GM12878 (cell line): ENCODE measurements around the gene CDC42EP1.
"Not testable (repeated sequence)": the region's sequence is repeated elsewhere in the genome, so short reads cannot be mapped to it uniquely, and the experiment has no call there.

ENCODE experiments used
- ASH2L ChIP-seq: fragments of 300-600, 200-600 bp; sonication (generic); IDR thresholded peaks from 2 replicates; pipeline ENCODE4 v1.6.1; 2017; ENCODE audit warnings: low read depth, mild to moderate bottlenecking, borderline replicate concordance
- CTCF ChIP-seq, 3 experiments: IDR thresholded peaks in 2 of 3; conservative IDR thresholded peaks in 1 of 3; 2 replicates each; pipeline ENCODE4 v1.5.1; 2011; ENCODE audit warnings: low read depth in 3 of 3, low read length in 3 of 3, mild to moderate bottlenecking in 3 of 3, control low read depth in 2 of 3, moderate library complexity in 2 of 3, inconsistent platforms in 1 of 3, mixed read lengths in 1 of 3; ENCODE audit not compliant: control insufficient read depth in 2 of 3, insufficient read depth in 1 of 3; ENCODE audit errors: extremely low read depth in 1 of 3
- E2F4 ChIP-seq: IDR thresholded peaks from 2 replicates; pipeline ENCODE4 v1.6.1; 2012; ENCODE audit warnings: low read depth, low read length, improper control_type of control experiment
- FOXK2 ChIP-seq: fragments of 450-650 bp; IDR thresholded peaks from 2 replicates; pipeline ENCODE4 v1.6.1; 2017; ENCODE audit warnings: mild to moderate bottlenecking, moderate library complexity
- HDAC6 ChIP-seq: fragments of 200-600 bp; sonication (generic); IDR thresholded peaks from one replicate; pipeline ENCODE4 v1.8.0; 2017; ENCODE audit warnings: antibody characterized with exemption; ENCODE audit not compliant: unreplicated experiment
- MXI1 ChIP-seq: fragments of 150-350 bp; IDR thresholded peaks from 2 replicates; pipeline ENCODE4 v1.6.1; 2011; ENCODE audit warnings: low read depth, mild to moderate bottlenecking, inconsistent platforms, low read length, improper control_type of control experiment
- SUZ12 ChIP-seq: fragments of 200-600 bp; sonication (generic); IDR thresholded peaks from one replicate; pipeline ENCODE4 v1.6.1; 2018; ENCODE audit warnings: antibody characterized with exemption, mild to moderate bottlenecking; ENCODE audit not compliant: unreplicated experiment

GRCh38 chr22:37591081-37591480 is 30.8 kb downstream of the CDC42EP1 start:
- not testable (repeated sequence) for TF ChIP-seq E2F4; ASH2L; CTCF (IDR thresholded peaks at IDR 0.05 in 2 of 3, conservative IDR thresholded peaks at IDR 0.05 in 1 of 3; ENCODE audit: control insufficient read depth in 2 of 3, extremely low read depth in 1 of 3, insufficient read depth in 1 of 3, low read depth in 3 of 3, low read length in 3 of 3); SUZ12; HDAC6; MXI1; FOXK2
